GM20431 (cell line): ENCODE results near the gene BGLAP.

Experiments
- in situ Hi-C: fragments of 300-500 bp; cut with MseI, MboI; formaldehyde crosslinking; loops from one replicate; pipeline ENCODE4 v1.15.0; 2020; ENCODE audit warnings: low sequenced_read_pairs; ENCODE audit not compliant: unreplicated experiment

The BGLAP gene

DNA sequence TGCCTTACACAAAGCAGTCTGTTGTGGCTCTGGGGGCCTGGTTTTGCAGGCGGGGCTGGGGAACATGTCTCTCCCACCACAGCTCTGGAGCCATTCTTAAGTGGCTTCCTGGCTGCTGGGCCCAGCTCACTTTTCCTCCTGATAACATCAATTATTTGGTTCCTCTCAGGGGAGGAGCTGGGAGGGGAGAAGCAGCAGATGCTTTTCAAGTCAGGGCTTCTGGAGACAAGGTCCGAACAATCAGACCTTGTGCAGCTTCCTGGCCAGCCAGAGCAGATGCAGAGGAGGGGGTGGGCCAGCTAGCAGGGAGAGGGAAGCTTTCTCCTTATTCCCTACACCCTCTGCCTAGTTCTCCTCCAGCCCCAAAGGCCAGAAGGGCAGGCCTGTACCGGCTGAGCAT is 9.5 kb downstream of the BGLAP start:
- in situ Hi-C loops = no loop called here

DNA sequence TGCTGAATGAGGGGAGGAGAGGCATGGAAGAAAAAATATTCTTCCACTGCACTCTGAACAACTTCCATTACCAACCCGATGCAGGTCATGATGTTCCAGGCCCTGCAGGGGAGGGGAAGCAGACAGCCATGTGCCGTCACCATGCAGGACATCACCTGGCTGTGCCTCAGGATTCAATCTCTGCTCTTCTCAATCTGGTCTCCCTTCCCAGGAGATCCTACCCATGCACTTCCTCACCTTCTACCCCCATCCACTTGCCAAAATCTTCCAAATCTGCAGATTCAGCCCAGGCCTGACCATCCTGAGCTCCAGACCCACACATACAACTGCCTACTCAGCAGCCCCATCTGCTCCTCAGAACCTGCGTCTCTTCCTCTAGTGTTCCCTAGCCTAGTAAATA is 11.7 kb downstream of the BGLAP start:
- in situ Hi-C loops = no loop called here

DNA sequence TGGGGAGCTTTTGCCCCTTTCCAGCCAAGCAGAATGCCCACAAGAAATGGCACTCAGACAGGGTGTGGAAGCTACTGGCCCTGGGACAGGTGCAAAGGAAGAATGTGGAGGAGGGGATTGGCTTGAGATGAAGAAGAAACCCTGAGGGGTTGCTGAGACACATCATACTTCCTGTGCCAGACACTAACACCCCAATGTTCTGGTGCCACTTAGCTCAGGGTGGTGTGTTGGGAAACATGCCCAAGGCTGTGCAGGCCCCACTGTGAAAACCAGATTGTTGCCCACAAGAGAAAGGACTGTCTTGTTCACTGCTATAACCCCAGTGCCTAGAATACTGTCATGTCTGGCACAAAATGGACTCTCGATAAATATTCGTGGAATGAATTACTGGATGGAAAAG is 15.7 kb downstream of the BGLAP start:
- in situ Hi-C loops = no loop called here

DNA sequence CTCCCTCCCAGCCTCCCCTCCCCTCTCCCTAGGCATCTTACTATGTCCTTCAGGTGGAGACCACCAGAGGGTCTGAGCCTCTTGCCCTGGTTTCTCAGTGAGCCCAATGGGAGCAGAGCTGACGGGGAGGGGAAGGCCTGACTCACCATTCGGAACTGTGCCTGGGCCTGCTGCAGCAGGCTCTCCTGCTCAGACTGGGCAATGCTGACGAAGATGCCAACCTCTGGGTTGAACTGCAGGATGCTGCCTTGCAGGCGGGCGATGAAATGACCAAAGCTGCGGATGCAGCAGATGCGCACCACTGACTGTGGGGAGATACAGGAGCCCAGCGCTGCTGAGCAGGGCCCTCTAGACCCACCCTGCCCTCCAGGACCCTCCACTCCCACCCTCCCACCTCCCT is 16.9 kb downstream of the BGLAP start:
- in situ Hi-C loops = no loop called here

DNA sequence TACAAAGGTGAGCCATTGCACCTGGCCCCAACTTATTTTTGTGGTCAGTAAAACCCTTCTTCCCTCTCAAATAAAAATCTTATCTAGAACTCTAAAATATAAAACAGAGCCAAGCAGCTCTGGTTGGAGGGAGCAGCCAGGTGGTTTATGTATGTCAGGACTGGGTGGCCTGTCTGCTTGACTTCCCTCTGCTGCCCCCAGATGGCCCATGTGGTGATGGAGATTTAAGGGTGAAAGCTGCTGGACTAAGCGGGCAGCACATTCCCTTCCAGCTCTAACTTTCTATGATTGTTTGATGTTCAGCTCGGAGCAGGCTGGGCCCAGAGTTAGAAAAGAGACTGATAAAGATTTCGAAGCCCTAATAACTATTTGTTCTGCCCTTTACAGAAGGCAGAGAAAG is 17.8 kb downstream of the BGLAP start:
- in situ Hi-C loops = no loop called here

DNA sequence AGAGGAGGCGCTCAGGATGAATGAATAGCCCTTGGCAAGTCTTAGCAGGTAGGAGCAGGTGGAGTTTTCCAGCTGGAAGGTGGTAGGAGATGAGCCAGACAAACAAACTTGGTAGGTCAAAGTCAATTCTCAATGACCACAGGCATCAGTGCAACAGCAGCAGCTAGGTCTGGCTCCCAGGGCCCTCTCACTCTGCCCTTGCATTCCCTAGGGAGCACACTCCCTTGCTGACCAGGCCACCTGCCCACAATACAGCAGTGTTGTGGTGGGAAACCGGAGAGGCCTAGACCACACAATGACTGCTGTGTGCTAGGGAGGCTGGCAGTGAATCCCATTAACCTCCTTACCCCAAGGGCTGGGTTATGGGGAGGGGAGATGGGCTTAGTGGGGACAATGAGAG is 18.9 kb downstream of the BGLAP start:
- in situ Hi-C loops = no loop called here

DNA sequence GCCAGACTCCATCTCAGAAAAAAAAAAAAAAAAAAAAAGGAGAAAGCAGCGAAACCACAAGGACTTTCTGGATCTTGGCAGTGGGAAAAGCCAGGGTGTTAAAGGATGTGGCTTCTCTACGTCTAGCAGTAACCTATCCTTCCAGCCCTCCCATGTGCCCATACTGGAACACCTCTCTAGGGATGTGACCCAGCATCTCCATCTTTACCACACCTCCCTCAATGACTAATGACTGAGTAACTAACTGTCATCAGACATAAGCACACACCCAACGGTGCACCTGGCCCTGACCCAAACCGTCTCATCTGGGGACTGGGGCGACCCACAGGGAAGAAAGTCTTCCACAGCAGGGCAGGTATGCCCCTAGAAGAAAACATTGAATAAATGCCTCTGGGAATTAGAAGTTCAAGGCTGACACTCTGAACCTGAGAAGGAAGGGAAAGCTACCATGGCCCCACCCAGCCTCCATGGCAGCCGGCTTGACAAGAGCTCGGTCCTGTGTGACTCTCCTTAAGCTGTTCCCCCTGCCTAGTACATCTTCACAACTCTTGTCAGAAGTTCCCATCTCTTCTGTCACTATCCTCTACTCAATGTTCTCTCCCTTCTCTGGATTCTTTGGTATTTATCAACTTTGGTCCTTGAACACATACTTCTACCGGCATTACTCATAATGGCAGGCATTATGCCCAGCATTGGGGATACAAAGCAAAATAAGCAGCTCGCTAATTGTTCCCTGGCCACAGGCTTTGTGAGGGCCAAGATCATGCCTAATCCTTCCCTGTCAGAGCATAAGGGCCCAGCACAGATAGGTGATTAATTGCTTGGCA is 20.7 kb downstream of the BGLAP start:
- in situ Hi-C loops = no loop called here

DNA sequence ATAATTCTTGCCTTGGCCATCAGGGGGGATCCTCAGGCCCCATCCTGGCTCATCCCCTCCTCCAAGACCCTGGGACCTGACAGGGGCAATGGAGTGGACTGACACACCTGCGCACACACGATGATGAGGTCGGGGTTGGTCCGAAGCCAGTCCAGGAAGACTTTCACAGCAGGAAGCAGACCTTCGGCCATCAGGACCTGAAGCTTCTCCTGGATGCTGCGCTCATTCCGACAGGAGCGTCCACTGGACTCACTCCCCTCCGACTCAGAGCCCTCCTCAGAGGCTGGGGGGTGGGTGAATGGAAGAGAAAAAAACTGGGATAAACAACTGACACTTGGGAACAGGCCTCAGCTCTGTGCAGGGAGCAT is 21.3 kb downstream of the BGLAP start:
- in situ Hi-C loops = no loop called here

DNA sequence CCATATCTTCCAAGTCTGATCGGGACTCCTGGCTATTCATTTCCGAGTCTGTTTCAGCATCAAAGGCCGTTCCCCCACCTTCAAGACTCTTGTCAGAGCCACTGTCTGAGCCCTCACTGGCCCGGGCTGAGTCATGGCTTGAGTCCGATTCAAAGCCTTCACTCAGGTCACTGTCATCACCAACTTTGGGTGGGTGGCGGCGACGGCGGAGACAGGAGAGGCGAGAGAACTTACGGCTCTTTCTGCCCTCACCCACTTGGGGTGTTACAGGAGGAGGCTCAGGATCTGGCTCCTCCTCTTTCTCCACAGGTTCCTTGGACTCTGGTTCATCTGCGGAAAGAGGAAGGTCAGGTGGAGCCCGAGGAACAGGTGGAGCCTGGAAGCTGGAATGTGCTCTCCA is 24.1 kb downstream of the BGLAP start:
- in situ Hi-C loops = no loop called here

DNA sequence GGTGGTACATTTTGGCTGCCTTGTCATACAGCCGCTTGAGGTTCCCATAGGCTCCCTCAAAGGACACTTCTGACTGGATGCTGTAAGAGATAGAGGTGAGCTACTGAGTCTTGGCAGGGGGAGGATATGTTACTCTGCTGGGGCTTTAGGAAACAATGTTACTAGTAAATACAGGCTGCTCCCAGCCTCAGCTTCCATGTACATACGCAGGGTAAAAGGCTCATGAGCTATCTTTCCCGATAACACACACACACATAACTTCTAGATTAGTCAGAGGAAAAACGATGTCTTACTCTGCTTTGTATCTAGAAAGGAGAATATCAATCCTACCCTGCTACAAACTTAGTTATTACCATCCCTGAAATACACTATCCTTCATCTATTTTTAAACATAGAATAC is 26.4 kb downstream of the BGLAP start:
- in situ Hi-C loops = no loop called here

DNA sequence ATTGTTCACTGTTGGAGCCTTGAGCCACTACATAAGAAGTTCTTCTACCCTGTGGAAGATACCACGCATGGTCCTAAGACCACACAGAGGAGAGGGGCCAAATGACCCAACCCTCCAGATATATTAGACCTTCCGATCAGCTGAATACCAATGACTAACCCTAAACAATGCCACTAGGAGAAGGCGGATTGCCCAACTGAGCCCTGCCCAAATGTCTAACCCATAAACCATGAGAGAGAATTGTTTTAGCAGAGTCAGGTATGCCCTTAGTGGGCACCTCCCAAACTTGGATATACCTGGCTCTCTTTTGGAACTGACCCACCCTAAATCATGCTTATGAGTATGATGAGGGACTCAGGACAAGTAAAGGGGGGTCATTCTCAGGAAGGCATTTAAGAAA is 28.3 kb downstream of the BGLAP start:
- in situ Hi-C loops = no loop called here

DNA sequence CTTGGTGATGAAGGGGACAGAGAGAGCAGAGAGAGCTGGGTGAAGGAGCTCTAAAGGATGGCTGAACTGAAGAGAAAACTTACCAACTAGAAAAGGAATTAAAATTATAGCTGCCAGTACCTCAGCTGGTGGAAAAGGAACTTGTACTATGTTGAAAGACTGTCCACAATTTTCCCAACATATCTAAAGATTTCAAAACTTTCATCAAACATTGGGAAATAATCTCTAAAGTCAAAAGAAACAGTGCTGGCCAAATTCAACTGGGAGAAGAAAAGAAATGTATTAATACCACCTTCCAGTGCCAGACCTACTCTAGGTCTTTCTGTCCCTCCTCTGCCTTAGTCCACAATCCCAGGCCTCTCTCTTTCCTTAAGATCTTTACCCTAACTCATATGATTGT is 34.5 kb downstream of the BGLAP start:
- in situ Hi-C loops = no loop called here

DNA sequence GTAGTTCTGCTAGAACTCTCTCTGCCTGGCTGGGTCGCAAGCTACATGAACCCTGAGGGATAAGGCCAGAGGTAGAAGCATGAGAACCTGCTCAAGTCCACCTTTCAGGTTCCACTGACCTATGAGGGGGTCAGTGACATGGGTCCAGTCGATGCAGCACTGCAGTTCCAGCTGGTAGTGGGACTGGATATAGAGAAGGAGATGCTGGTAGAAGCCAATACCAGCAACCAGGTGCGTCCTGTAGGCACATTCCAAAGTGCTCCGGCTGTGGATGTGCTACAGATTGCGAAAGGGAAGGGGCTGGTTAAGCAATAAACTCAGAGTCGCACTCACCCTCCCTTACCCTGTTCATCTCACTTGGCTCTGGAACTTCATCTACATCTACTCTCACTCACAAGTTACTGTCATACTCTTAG is 35.0 kb downstream of the BGLAP start:
- in situ Hi-C loops = no loop called here

DNA sequence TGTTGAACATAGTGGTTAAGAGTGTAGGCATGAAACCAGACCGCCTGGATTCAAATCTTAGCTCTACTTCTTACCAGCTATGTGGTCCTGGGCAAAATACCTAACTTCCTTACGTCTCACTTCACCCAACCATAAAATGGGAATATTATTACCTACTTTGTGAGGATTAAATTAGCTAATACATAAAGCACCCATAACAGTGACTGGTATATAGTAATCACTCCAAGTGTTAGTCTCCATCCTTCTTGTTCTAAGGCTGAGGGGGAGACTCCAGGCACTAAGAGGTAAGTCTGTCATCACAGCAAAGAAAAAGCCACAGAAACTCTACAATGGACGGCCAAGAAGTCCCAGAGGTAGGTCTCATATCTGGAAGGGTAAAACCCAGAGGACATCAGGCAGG is 37.9 kb downstream of the BGLAP start:
- in situ Hi-C loops = no loop called here

DNA sequence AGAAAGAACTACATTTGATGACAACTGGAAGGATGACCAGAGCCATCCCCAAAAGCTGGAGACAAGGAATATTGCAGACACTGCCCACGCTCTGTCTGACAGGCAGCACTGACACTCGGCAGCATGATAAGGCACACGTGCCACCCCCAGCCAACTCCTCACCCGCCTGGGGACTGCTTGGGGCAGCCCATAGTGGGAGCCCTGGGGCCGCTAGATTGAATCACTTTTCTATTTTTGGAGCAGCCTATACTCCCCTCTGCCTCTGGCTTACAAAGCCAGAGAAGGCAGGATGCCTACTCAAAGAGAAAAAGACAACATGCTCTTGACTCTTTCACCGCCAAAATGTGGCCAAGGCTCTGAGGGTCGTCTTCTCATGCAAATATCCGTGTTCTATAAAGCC is 39.3 kb downstream of the BGLAP start:
- in situ Hi-C loops = no loop called here

DNA sequence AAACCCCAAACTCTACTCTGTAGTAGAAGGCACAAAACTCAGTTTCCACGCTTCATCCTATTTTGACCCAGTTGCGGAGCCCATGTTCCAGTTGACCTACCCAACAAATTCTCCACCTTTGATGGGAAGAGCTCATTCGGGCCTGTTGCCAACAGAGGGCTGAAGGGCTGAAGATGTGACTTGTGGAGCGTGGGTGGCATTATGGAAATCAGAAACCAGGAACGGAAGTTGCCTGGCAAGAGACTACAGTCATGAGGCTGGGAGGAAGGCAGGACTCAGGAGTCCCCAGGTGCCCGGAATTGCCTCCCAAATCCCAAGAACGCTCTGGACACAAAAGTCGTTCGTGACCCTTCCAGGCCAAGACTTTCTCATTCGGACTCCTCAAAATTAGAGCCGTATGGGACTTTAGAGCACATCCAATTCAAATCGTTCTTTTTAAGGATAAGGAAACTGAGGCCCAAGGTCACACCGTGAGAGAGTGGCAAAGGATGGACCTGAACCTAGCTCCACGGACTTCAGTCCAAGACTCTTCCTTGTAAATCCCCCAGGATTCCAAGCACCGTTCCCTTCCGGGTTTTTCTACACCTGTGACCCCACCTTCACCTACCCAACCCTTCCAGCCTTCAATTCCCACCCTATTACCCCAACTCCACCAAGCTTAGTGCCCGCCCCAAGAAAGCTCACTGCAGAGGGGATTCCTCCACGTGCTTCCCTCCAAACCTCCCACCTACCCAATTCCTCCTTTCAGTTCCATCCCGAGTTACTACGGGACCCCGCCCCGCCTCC is 39.9 kb downstream of the BGLAP start:
- in situ Hi-C loops = no loop called here

DNA sequence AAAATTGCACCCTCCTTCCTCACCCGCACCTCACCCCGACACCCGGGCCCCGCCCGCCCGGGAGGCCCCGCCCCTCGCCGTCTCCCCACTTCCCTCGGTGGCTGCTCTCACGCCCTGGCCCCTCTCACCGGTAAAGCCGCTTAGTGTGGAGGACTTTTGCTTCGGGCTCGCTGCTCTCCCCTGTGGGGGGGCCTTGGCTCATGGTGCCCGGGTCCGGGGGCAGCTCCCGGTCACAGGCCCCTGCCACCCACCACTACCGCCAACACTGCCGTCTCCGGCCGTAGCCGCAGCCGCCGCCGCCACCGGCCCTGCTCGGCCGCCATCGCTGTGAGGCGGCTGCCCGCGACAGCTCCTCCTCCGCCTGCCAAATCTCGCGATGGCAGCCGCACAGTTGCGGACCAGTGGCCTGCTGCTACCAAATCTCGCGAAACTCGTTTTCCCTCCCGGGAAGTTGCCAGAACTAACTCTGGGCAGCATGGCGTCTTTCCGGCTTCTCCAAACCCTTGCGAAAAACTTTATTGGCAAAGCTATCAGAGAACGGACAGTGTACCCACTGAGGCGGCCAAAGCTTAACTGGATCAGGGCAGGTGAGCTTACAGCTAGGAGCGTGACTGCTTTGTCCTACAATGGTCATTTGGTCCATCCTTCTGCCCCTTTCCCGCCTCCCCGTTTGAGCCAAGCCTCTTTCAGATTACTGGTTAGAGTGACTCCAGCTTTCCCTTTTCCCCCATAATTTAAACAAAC is 40.7 kb downstream of the BGLAP start, which contains the start of gene SMG5:
Gene SMG5 (minus strand): TSS at position 347 of the 744 bp plus-strand sequence. CDS start 145 bp downstream, at position 202.
- in situ Hi-C loops = no loop called here

DNA sequence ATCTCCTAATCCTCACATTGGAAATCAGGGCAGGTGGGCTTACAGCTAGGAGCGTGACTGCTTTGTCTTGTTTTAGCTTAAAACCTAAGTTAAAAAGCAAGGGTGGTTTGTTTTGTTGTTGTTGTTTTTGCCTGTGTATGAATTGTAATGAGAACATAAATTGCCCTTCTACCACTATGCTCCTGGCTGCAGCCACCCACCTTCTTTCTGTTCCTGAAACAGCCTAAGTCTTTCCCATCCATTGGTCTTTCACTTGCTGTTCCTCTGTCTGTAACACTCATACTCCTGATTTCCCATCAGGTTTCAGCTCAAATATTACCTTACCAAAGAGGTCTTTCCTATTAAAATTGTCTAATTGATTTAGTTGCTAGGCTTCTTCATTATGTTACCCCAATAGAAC is 41.5 kb downstream of the BGLAP start:
- in situ Hi-C loops = no loop called here

DNA sequence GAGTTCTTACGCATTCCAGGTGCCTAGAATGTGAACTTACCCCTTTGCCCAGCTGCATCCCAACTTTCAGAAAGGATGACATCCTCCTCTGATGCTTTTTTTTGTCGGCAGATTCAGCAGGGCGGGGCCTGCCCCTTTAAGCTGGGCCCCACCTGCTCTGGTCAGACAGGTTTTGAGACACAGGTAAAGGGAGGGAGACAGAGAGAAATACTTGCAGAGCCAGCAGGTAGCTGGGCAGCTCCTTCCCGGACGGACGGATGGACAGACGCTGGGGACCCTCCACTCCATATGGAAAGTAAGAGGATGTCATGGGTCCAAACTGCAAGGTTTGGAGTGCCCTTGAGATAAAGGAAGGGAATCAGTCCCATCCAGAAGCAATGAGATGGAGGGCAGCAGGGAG is 42.1 kb downstream of the BGLAP start, which contains the start of gene TMEM79:
Gene TMEM79 (plus strand): TSS at position 214 of the 400 bp plus-strand sequence. CDS start 902 bp downstream, outside the sequence.
- in situ Hi-C loops = no loop called here

DNA sequence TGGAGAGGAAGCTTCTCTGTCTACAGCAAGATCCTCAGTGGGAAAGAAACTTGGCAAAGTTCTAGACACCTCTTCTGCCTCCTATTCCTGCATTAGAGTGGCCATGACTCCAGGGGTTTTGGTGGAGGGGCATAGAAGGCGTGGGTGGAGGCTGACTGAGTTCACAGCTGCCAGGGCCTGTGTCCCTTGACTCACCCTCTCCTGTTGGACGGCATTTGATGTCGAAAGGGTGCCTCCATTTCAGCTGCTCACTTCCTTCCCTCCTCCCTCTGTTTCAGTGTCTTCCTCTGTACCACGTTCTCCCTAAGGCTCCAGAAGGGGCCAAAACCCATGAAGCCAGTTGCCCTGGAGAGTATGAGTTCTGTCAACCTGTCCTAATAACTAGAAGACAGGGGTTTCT is 42.8 kb downstream of the BGLAP start:
- in situ Hi-C loops = no loop called here

DNA sequence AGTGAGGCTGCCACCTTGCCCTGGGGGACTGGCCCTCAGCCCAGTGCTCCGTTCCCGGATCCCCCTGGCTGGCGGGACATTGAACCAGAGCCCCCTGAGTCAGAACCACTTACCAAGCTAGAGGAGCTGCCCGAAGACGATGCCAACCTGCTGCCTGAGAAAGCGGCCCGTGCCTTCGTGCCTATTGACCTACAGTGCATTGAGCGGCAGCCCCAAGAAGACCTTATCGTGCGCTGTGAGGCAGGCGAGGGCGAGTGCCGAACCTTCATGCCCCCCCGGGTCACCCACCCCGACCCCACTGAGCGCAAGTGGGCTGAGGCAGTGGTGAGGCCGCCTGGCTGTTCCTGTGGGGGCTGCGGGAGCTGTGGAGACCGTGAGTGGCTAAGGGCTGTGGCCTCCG is 43.5 kb downstream of the BGLAP start:
- in situ Hi-C loops = no loop called here
